Erythroblast (primary cell): Measurements from ENCODE around the gene SPOP.

ENCODE experiments used
- DNase-seq, 2 experiments: peaks; one replicate each; lab custom pipeline; 2025; lab: John Stamatoyannopoulos, UW
- GATA1 ChIP-seq: IDR thresholded peaks from 2 replicates; pipeline ENCODE4 v1.6.1; 2011; ENCODE audit warnings: low read depth, mild to moderate bottlenecking, control low read depth, low read length, moderate library complexity
- POLR2A ChIP-seq: IDR thresholded peaks from 2 replicates; pipeline ENCODE4 v1.6.1; 2011; ENCODE audit warnings: mild to moderate bottlenecking, low read length

SPOP gene

DNA sequence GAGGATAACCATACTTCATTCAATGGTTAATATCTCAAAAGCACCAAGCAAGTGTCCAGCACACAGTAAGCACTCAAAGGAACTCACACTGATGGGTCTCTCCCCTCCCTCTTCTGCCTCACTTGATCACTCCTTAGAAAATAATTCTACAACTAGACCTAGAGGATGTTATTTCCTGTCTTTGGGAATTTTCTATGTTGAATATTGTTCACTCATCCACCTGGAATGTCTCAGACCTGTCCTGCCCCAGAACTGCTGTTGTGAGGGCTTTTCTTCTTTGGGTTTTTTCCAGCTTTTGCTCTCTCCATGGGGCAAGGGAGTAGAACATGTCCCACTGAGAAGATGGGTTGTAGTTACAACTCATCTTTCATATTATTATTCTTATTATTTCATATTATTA lies 76.9 kb downstream of the SPOP start:
- TF ChIP-seq GATA1 (no peak), POLR2A (no peak)
- no peak for DNase-seq

GRCh38 chr17:49598918-49599317 lies 79.0 kb downstream of the SPOP start:
- TF ChIP-seq POLR2A (no peak), GATA1 (no peak)
- no peak for DNase-seq

- no peak for TF ChIP-seq POLR2A
- no peak for TF ChIP-seq GATA1
- DNase-seq: no peak
These were observed 79.8 kb downstream of the SPOP start for GRCh38 chr17:49597928-49598655.

DNA sequence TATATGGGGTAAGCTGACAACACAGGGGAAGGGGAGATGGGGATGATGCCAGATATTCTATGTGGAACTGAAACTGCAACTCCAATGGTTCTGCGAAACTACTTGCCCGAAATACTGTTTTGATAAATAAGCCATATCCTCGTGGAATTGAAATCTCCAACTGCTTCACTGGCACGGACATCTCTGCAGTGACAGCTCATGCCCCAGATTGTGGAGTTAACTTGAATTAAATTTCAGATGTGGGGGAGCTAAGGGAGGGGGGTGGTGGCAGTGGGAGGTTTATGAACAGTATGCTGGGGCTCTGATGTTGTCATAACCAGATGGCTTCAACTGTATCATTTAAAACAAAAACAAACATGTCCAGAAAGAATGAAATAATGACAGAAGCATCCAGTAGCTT lies 80.5 kb downstream of the SPOP start:
- TF ChIP-seq POLR2A (no peak), GATA1 (no peak)
- DNase-seq: no peak

- TF ChIP-seq POLR2A: no peak
- TF ChIP-seq GATA1: no peak
- no peak for DNase-seq
These were observed 81.2 kb downstream of the SPOP start for GRCh38 chr17:49596613-49597244.

DNA sequence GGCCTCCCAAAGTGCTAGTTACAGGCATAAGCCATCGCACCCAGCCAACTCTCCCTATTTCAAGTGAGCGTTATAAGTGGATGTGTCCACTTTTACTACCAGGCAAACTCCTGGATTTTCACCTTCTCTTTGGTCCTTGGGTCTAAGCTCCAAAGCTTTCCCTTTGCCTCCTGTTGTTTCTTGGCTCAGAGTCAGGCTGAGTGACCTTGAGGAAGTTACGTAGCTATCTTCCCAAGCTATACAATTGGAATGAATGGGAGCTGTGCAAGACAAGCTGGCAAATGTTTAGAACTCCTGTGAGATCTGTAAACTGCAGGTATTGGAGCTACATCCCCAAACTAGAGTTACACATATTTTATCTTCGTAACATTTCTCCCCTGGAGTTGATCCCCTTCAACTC lies 81.9 kb downstream of the SPOP start:
- TF ChIP-seq POLR2A (no peak), GATA1 (no peak)
- DNase-seq: no peak

DNA sequence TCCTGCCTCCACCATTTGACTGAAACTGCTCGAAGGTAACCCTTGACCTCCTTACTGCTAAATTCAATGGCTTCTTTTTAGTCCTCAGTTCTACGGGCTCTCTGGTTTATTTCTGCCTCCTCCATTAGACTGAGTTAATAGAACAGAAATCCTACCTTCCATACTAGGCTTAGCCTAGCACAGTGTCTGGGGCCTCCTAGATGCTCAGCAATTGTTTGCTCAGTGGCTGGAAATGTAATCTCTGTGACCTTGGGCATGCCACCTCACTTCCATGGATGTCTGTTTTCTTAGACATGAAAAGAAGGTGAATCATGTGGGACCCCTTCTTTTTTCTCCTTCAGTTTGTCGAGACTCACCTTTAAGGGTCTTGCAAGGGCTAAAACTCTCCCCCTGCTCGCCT lies 82.6 kb downstream of the SPOP start:
- no peak for TF ChIP-seq POLR2A
- TF ChIP-seq GATA1: no peak
- no peak for DNase-seq

DNA sequence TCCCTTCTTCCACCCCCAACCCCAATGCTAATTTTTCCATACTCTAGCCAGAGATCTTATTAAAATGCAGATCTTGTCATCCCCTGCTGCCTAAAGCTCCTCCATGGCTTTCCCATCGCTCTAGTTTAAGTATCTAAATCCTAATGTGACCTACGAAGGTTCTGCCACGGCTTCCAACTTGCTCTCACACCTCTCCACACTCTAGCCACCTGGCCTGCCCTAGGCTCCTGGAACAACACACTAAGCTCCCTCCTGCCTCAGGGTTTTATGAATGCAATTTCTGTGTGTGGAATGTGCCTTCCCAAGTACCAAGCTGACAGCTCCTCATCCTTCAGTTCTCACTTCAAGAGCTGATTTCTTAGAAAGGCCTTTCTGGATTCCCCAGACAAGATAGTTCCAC lies 85.6 kb downstream of the SPOP start:
- DNase-seq: no peak
- no peak for TF ChIP-seq GATA1
- no peak for TF ChIP-seq POLR2A

- DNase-seq: no peak
- no peak for TF ChIP-seq GATA1
- no peak for TF ChIP-seq POLR2A
These were observed 87.0 kb downstream of the SPOP start for GRCh38 chr17:49590874-49591273.

DNA sequence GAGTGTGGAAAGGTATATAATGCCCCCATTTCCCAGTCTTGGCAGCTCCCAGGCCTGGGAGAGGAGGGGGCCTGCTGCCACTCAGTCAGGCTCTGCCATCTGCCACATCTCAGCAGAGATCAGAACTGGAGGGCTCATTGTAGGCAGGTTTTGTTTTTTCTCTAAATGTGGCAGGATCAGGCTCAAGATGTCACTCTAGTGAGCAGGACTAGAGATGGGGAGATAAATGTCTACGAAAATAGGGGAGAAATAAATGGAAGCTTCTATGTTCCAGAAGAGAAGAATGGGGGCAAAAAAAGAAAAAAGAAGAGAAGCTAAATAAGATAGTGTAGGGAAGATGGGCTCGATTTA lies 88.3 kb downstream of the SPOP start:
- TF ChIP-seq GATA1 (no peak), POLR2A (no peak)
- DNase-seq: no peak

- TF ChIP-seq GATA1 (no peak), POLR2A (no peak)
These were observed 88.9 kb downstream of the SPOP start for GRCh38 chr17:49588726-49589576.

GRCh38 chr17:49588312-49588711 lies 89.6 kb downstream of the SPOP start:
- no peak for DNase-seq
- TF ChIP-seq GATA1: no peak
- TF ChIP-seq POLR2A: no peak

More at GRCh38 chr17:49588726-49589576, 88.9 kb downstream of the SPOP start:
- no peak for DNase-seq

DNA sequence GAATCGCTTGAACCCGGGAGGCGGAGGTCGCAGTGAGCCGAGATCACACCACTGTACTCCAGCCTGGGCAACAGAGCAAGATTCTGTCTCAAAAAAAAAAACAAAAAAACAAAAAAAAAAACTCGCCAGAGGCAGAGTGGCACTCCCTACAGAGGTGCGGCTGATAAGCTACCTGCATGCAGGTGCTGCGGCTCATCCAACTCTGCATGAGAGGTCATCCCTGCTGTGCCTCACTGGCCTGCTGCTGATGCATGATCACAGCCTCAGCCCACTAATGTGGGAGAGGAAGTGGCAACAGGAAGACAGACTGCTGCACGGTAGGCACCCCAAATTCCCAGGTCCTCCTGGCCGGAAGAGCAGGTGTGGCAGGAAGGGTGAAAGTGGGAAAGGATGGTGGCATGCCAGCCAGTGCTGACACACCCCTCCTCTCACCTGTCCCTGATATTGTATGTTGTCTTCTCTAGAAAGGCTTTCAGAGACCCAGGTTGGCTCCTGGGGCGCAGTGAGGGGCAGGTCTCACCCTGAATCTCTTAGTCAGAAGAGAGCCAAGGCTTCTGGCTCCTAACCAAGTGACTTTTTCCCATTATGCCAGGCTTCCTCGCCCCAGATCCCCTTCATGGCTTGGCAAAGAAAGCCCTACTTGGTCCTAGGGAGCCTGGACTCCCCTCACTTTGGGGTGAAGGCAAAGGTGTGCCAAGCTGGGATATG lies 90.4 kb downstream of the SPOP start:
- TF ChIP-seq POLR2A: no peak
- TF ChIP-seq GATA1: no peak
- DNase-seq: no peak

GRCh38 chr17:49585422-49586027 lies 92.4 kb downstream of the SPOP start:
- TF ChIP-seq GATA1 (no peak), POLR2A (no peak)
- peak in 1 of 2 experiments; percentile 16 for DNase-seq
